Stimulated activated CD4-positive, alpha-beta T cell treated with anti-CD3 and anti-CD28 coated beads, Interleukin-2, amount 100 ng/mL, for 24 hours (primary cell): ENCODE measurements around the gene ZBTB22.
"Not testable (repeated sequence)": the region's sequence is repeated elsewhere in the genome, so short reads cannot be mapped to it uniquely, and the experiment has no call there.

ENCODE experiments used
- DNase-seq, 2 donors: peaks; one replicate each; pipeline ENCODE4 v3.0.0-alpha.2; 2020

ZBTB22 gene

GRCh38 chr6:33317669-33318425 is at the start of gene ZBTB22:
TSS of gene ZBTB22 (minus strand) at chr6:33317744. CDS start at chr6:33316916, 828 bp downstream.
- DNase-seq, result peak; percentile 97

GRCh38 chr6:33367009-33367714 is 49.6 kb upstream of the ZBTB22 start:
- DNase-seq, result no peak

GRCh38 chr6:33365206-33365971 is 47.8 kb upstream of the ZBTB22 start:
- DNase-seq, result not testable (repeated sequence)

GRCh38 chr6:33364475-33365205 is 47.1 kb upstream of the ZBTB22 start:
- DNase-seq, result not testable (repeated sequence)

GRCh38 chr6:33363486-33363885 is 45.9 kb upstream of the ZBTB22 start:
- not testable (repeated sequence) for DNase-seq

GRCh38 chr6:33359331-33359730 is 41.8 kb upstream of the ZBTB22 start:
- DNase-seq, result no peak

GRCh38 chr6:33357160-33357871 is 39.8 kb upstream of the ZBTB22 start:
- DNase-seq, result not testable (repeated sequence)

GRCh38 chr6:33356295-33356694 is 38.8 kb upstream of the ZBTB22 start:
- no peak for DNase-seq

- DNase-seq, result not testable (repeated sequence)
These were observed 38.3 kb upstream of the ZBTB22 start for GRCh38 chr6:33355860-33356259.

GRCh38 chr6:33347816-33348215 is 30.3 kb upstream of the ZBTB22 start:
- DNase-seq, result no peak

- DNase-seq, result not testable (repeated sequence)
These were observed 29.4 kb upstream of the ZBTB22 start for GRCh38 chr6:33346972-33347371.

GRCh38 chr6:33344701-33345697 is 27.5 kb upstream of the ZBTB22 start:
- DNase-seq, result peak; percentile 57 to 64

GRCh38 chr6:33343953-33344611 is 26.5 kb upstream of the ZBTB22 start:
- DNase-seq, result peak; percentile 10 to 41

- not testable (repeated sequence) for DNase-seq
These were observed 26.0 kb upstream of the ZBTB22 start for GRCh38 chr6:33343606-33343952.

- DNase-seq, result no peak
These were observed 21.6 kb upstream of the ZBTB22 start for GRCh38 chr6:33339193-33339592.

GRCh38 chr6:33336495-33336894 is 19.0 kb upstream of the ZBTB22 start:
- DNase-seq, result no peak

- DNase-seq, result no peak
These were observed 18.4 kb upstream of the ZBTB22 start for GRCh38 chr6:33335916-33336315.

- DNase-seq, result no peak
These were observed 16.1 kb upstream of the ZBTB22 start for GRCh38 chr6:33333666-33334065.

GRCh38 chr6:33330736-33331135 is 13.2 kb upstream of the ZBTB22 start:
- DNase-seq, result no peak

GRCh38 chr6:33329058-33329457 is 11.5 kb upstream of the ZBTB22 start:
- DNase-seq, result no peak
